ENCODE measurements around the gene SH2B3.

- no peak for TF ChIP-seq CTCF (IDR thresholded peaks at IDR 0.05)
- TF ChIP-seq EZH2 (IDR thresholded peaks at IDR 0.05; ENCODE audit: borderline replicate concordance, insufficient read depth, low read depth, low read length, poor library complexity, severe bottlenecking) = no peak
Observed at GRCh38 chr12:111447571-111448265, 42.0 kb downstream of the SH2B3 start.
